Epidermal melanocyte (primary cell): ENCODE results near the gene DMAC2.
"Not testable (repeated sequence)": the region's sequence is repeated elsewhere in the genome, so short reads cannot be mapped to it uniquely, and the experiment has no call there.

Experiments
- DNase-seq: peaks from one replicate; pipeline ENCODE4 v3.0.0; 2011; ENCODE audit warnings: low spot score; ENCODE audit not compliant: insufficient read length

Gene DMAC2

GRCh38 chr19:41399525-41399924, 40.2 kb downstream of the DMAC2 start:
- no peak for DNase-seq

- DNase-seq, result no peak
Observed at GRCh38 chr19:41399091-41399490, 40.6 kb downstream of the DMAC2 start.

DNA sequence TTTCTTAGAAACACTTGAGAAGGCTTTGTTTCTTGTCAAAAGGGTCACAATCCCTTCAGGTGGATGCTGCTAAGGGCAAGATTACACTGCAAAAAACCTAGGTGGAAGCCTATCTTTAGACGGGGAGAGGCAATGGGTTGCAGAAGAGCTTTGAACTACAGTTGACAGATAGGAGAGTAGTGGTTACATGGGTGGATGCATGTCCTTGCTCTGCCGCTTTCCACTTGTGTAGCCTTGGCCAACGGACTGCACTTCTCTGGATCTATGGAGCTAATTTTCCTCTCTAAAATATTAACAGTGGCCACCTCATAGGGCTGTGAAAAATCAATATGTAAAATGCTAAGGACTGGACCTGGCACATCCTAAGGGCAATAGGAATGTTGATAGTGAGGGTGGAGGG, 41.1 kb downstream of the DMAC2 start:
- DNase-seq, result no peak

- no peak for DNase-seq
Observed at GRCh38 chr19:41398050-41398418, 41.7 kb downstream of the DMAC2 start.

GRCh38 chr19:41397086-41398049, 42.3 kb downstream of the DMAC2 start, which contains the start of the genes BCKDHA and EXOSC5:
BCKDHA (plus strand) TSS chr19:41397818; CDS start chr19:41397828, 10 bp downstream.
EXOSC5 (minus strand) TSS chr19:41397359; CDS start chr19:41397328, 31 bp downstream.
- DNase-seq, result peak; percentile 95

GRCh38 chr19:41395355-41395754, 44.4 kb downstream of the DMAC2 start:
- DNase-seq, result no peak

DNA sequence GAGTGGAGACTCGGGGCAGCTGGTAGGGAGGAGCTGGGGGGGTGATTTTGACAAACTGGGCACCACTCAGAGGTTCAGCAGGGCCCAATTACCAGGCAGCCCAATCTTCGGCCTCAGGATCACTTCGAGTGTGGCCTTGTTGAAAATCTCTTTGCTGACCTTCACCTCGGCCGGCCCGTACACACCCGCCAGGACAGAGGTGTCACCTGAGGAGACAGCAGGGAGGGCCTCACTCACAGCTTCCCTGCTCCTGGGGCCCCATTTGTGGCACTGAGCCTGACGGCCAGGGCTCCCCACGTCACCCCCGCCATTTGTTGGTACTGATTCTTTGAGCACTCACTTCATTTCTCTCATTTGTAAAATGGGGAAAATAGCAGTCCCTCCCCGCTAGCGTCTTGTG, 46.9 kb downstream of the DMAC2 start:
- no peak for DNase-seq

DNA sequence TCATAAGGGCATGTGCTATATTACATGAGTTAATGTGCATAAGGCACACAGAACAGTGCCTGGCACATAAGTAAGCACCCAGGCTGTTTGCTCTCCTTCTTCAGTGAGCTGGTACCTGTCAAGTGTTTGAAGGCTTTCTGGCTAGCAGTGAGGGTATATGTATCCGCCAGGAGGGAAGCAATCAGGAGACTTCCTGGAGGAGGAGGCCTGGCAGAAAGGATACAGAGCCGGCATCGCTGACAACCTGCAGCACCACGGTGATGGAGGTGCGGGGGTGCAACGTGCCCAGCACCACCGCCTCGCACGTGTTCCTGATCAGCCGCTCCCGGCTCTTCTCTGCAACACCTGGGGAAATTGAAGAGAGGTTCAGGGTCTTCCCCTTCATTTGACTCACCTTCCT, 48.1 kb downstream of the DMAC2 start:
- DNase-seq, result no peak

DNA sequence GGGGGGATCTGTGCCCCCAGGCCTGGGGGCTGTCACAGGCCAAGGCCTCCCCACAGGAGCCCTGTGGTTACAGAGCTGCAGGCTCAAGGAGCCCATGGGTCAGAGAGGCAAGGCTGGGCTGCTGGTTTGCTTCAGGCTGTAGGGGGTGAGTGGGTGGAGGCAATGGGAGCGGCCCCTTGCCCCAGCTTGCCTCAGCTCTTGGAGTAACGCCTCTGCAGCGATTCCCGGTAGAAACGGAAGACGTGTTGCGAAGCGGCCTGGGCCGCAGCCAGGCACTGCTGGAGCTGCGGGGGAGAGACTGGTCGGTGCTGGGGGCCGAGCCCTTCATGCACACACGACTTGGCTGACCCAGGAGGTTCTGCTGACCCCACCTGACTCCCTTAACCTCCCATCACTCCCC, 53.3 kb downstream of the DMAC2 start:
- DNase-seq, result no peak

- no peak for DNase-seq
Observed at GRCh38 chr19:41384351-41384750, 55.4 kb downstream of the DMAC2 start.

DNA sequence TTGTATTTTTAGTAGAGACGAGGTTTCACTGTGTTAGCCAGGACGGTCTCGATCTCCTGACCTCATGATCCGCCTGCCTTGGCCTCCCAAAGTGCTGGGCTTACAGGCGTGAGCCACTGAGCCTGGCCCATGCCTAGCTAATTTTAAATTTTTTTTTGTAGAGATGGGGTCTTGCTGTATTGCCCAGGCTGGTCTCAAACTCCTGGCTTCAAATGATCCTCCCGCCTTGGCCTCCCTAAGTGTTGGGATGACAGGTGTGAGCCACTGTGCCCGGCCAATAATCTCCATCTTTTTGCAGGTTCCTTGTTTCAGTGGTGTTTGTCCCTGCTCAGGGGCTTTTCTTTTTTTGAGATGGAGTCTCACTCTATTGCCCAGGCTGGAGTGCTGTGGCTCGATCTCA, 58.2 kb downstream of the DMAC2 start:
- DNase-seq, result not testable (repeated sequence)
